ENCODE data around the gene METRNL.
"Not testable (repeated sequence)": the region's sequence is repeated elsewhere in the genome, so short reads cannot be mapped to it uniquely, and the experiment has no call there.

The METRNL gene, protein sequence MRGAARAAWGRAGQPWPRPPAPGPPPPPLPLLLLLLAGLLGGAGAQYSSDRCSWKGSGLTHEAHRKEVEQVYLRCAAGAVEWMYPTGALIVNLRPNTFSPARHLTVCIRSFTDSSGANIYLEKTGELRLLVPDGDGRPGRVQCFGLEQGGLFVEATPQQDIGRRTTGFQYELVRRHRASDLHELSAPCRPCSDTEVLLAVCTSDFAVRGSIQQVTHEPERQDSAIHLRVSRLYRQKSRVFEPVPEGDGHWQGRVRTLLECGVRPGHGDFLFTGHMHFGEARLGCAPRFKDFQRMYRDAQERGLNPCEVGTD

DNA sequence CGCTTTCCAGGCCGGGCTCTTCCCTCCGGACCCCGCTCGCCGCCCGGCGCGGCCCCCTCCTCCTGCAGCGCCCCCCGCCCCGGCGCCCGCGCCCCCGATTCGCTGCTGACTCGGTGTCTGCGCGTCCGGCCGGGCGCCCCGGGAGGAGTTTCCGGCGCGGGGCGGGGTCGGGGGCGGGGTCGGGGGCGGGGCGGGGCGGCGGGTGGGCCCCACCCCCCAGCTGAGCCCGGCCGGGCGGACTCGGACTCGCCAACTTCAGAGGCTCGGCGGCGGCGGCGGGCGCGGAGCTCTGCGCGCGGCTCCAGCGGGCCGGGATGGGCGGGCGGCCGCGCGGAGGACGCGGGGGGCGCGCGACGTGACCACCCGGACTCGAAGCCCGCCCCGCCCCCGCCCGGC is at the start of gene METRNL:
Gene METRNL, plus strand, starts transcription at position 258 of the 396 bp plus-strand sequence. CDS start 207 bp downstream, outside the sequence.
- no peak for TF ChIP-seq EZH2 (optimal IDR thresholded peaks at IDR 0.05; ENCODE audit: low read depth, low read length)
- no peak within 1 kb of the TSS for H3K27ac ChIP-seq (ENCODE audit: low read length)
- peak; percentile 65 for DNase-seq

DNA sequence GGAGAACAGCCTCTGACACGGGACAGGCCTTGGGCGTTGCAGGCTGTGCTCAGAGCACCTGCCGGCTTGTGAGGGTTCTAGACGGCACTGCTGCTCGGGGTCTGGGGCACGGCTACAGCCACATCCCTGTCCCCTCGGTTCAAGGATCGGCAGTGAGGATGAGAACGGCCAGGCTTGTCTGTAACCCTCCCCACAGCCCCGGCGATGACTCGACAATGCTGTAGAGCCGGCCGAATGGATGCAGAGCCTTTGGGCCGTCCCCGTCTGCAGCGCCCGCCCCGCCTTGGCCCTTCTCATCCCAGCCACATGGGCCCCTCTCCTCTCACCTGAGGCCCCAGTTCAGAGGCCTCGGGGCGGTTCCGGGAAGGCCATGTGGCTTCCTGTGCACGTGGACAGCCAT is 49.0 kb upstream of the METRNL start:
- Histone ChIP-seq H3K4me1 (ENCODE audit: low read length) (no peaks in the 10 kb centered on the region), H3F3A (ENCODE audit: insufficient read depth, low read length) (no peaks in the 10 kb centered on the region), H3K9me2 (replicated peaks; ENCODE audit: insufficient read depth, low read length) (no peaks in the 10 kb centered on the region), H3K27me3 (replicated peaks; ENCODE audit: insufficient read depth, low read length) (peaks cover 65% of the 10 kb centered on the region), H3K27ac (ENCODE audit: low read length) (no peak overlapping the region), H3K79me2 (ENCODE audit: low read length) (no peaks in the 10 kb centered on the region), H3K36me3 (replicated peaks; ENCODE audit: insufficient read depth, low read length) (no peaks in the 10 kb centered on the region), H3K4me3 (ENCODE audit: low read length) (no peak overlapping the region), H4K20me1 (ENCODE audit: insufficient read depth, low read length) (no peaks in the 10 kb centered on the region), H3K9ac (ENCODE audit: low read length) (no peak overlapping the region), H3K9me3 (replicated peaks; ENCODE audit: insufficient read depth, low read length) (no peaks in the 10 kb centered on the region), H2AFZ (ENCODE audit: low read length) (no peak overlapping the region), H3K4me2 (ENCODE audit: low read depth, low read length) (no peak overlapping the region)
- DNase-seq = no peak
- no peak for TF ChIP-seq EZH2 (optimal IDR thresholded peaks at IDR 0.05; ENCODE audit: low read depth, low read length)
- TF ChIP-seq, protein P1, sequence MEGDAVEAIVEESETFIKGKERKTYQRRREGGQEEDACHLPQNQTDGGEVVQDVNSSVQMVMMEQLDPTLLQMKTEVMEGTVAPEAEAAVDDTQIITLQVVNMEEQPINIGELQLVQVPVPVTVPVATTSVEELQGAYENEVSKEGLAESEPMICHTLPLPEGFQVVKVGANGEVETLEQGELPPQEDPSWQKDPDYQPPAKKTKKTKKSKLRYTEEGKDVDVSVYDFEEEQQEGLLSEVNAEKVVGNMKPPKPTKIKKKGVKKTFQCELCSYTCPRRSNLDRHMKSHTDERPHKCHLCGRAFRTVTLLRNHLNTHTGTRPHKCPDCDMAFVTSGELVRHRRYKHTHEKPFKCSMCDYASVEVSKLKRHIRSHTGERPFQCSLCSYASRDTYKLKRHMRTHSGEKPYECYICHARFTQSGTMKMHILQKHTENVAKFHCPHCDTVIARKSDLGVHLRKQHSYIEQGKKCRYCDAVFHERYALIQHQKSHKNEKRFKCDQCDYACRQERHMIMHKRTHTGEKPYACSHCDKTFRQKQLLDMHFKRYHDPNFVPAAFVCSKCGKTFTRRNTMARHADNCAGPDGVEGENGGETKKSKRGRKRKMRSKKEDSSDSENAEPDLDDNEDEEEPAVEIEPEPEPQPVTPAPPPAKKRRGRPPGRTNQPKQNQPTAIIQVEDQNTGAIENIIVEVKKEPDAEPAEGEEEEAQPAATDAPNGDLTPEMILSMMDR (IDR thresholded peaks at IDR 0.05; ENCODE audit: low read length) = no peak
- TF ChIP-seq EZH2phosphoT487 (IDR thresholded peaks at IDR 0.05; ENCODE audit: low read length) = no peak

More for the DNA sequence above, at the start of gene METRNL:
- no peaks in the 10 kb centered on the region for H4K20me1 ChIP-seq (ENCODE audit: insufficient read depth, low read length)
- H3K4me2 ChIP-seq (ENCODE audit: low read depth, low read length) = peak within 1 kb of the TSS; percentile 77
- H3K9me2 ChIP-seq (replicated peaks; ENCODE audit: insufficient read depth, low read length) = no peaks in the 10 kb centered on the region
- H3K9me3 ChIP-seq (replicated peaks; ENCODE audit: insufficient read depth, low read length) = no peaks in the 10 kb centered on the region
- H3K4me1 ChIP-seq (ENCODE audit: low read length) = no peaks in the 10 kb centered on the region
- peaks cover 16% of the 10 kb centered on the region; the same call in 1 of the 2 replicates for H3K79me2 ChIP-seq (ENCODE audit: low read length)
- no peak within 1 kb of the TSS for H2AFZ ChIP-seq (ENCODE audit: low read length)
- H3K36me3 ChIP-seq (replicated peaks; ENCODE audit: insufficient read depth, low read length) = no peaks in the 10 kb centered on the region
- no peaks in the 10 kb centered on the region for H3F3A ChIP-seq (ENCODE audit: insufficient read depth, low read length)
- H3K4me3 ChIP-seq (ENCODE audit: low read length) = peak within 1 kb of the TSS; percentile 20; the same call in 1 of the 2 replicates
- H3K27me3 ChIP-seq (replicated peaks; ENCODE audit: insufficient read depth, low read length) = peaks cover 78% of the 10 kb centered on the region
- H3K9ac ChIP-seq (ENCODE audit: low read length) = no peak within 1 kb of the TSS

DNA sequence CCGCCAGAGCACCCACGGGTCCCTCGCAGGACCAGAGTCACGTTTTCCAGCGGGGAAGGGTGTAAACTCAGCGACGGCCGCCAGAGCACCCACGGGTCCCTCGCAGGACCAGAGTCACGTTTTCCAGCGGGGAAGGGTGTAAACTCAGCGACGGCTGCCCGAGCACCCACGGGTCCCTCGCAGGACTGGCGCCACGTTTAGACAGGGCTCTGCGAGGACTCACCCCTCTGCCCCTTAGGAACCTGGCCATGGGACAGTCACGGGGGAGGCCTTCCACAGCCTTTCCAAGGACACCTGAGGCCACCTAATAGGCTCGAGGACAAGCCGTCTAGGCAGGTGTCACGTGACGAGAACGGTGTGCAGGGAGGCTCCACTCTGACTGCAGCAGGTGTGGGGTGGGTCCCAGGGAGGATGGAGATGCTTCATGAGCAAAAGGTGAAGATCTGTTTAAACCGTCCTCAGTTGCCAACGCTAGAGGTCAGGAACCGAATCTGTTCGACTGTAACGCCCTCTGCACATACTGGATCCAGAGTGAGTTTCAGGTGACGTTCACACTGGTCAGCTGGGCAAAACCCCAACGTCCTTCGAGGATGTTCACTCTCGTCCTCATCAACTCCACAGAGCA is 48.0 kb upstream of the METRNL start:
- Histone ChIP-seq H3K9me2 (replicated peaks; ENCODE audit: insufficient read depth, low read length) (no peaks in the 10 kb centered on the region), H3K4me2 (ENCODE audit: low read depth, low read length) (no peak overlapping the region), H3K36me3 (replicated peaks; ENCODE audit: insufficient read depth, low read length) (no peaks in the 10 kb centered on the region), H3K9ac (ENCODE audit: low read length) (no peak overlapping the region), H4K20me1 (ENCODE audit: insufficient read depth, low read length) (no peaks in the 10 kb centered on the region), H3K27ac (ENCODE audit: low read length) (no peak overlapping the region), H3K9me3 (replicated peaks; ENCODE audit: insufficient read depth, low read length) (no peaks in the 10 kb centered on the region), H3K4me1 (ENCODE audit: low read length) (no peaks in the 10 kb centered on the region), H3K4me3 (ENCODE audit: low read length) (no peak overlapping the region), H2AFZ (ENCODE audit: low read length) (no peak overlapping the region), H3F3A (ENCODE audit: insufficient read depth, low read length) (no peaks in the 10 kb centered on the region), H3K79me2 (ENCODE audit: low read length) (no peaks in the 10 kb centered on the region), H3K27me3 (replicated peaks; ENCODE audit: insufficient read depth, low read length) (peaks cover 65% of the 10 kb centered on the region)
- DNase-seq = no peak
- TF ChIP-seq, protein P1 (IDR thresholded peaks at IDR 0.05; ENCODE audit: low read length) = no peak
- no peak for TF ChIP-seq EZH2 (optimal IDR thresholded peaks at IDR 0.05; ENCODE audit: low read depth, low read length)
- no peak for TF ChIP-seq EZH2phosphoT487 (IDR thresholded peaks at IDR 0.05; ENCODE audit: low read length)

DNA sequence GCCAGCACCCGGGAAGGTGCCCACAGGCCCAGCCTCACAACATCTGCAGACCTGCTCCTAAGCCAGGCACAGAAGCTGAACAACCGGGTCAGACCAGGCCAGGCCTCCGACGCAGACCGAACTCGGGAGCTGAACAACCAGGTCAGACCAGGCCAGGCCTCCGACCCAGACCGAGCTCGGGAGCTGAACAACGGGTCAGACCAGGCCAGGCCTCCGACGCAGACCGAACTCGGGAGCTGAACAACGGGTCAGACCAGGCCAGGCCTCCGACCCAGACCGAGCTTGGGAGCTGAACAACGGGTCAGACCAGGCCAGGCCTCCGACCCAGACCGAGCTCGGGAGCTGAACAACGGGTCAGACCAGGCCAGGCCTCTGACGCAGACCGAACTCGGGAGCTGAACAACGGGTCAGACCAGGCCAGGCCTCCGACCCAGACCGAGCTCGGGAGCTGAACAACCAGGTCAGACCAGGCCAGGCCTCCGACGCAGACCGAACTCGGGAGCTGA is 47.4 kb upstream of the METRNL start:
- not testable (repeated sequence) for H3K9me2 ChIP-seq (replicated peaks; ENCODE audit: insufficient read depth, low read length); H3F3A ChIP-seq (ENCODE audit: insufficient read depth, low read length); H3K4me1 ChIP-seq (ENCODE audit: low read length); H3K79me2 ChIP-seq (ENCODE audit: low read length); H4K20me1 ChIP-seq (ENCODE audit: insufficient read depth, low read length); H2AFZ ChIP-seq (ENCODE audit: low read length); H3K4me2 ChIP-seq (ENCODE audit: low read depth, low read length); H3K36me3 ChIP-seq (replicated peaks; ENCODE audit: insufficient read depth, low read length); H3K4me3 ChIP-seq (ENCODE audit: low read length); H3K9me3 ChIP-seq (replicated peaks; ENCODE audit: insufficient read depth, low read length); DNase-seq; H3K9ac ChIP-seq (ENCODE audit: low read length); H3K27ac ChIP-seq (ENCODE audit: low read length)
- peaks cover 64% of the 10 kb centered on the region for H3K27me3 ChIP-seq (replicated peaks; ENCODE audit: insufficient read depth, low read length)

Data from MM.1S (cell line).